ENCODE results near the gene SLC5A5. TPM values are rescaled to one million over a fixed set of nuclear protein-coding genes. Genes with fewer than 3 reads are reported as not detected.

SLC5A5 gene
- total and polyA plus RNA-seq, 2 of the 8 experiments (the other 6 are each of a cell fraction or from before 2014, with no cell fraction given): 1.5 to 1.8 TPM

DNA sequence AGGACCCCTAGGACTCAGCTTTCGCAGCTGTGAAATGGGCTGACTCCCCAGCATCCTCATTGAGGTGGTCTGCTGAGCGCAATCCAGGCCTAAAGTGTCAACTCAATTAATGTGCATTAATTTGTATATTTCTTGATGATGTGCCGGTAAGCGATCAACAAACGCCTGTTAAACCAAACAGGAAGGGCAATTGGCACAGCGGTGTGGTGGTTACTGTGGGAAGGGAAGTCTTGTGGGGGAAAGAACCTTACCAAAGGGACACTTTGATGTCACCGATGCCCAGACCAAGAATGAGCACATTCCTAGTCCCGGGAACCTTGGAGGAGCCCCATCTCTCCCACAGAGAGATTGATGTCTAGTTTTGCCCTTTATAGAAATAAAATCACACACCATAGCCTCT lies 25.6 kb upstream of the SLC5A5 start:
- no peak overlapping the region for H3K27ac ChIP-seq (ENCODE audit: low read depth, low read length)
- 88% methylated on average over 8 of the region's 8 CpGs; no CpG with 5 or more reads in 1 of the 2 experiments for WGBS, 2 experiments (ENCODE audit: extremely low coverage in 1 of 2, insufficient coverage in 1 of 2, insufficient read length in 1 of 2, insufficient replicate concordance in 2 of 2, low coverage in 1 of 2, low lambda C conversion rate in 2 of 2, missing lambda C conversion rate in 1 of 2)
- no peak overlapping the region for H4K5ac ChIP-seq (ENCODE audit: insufficient read length, low read depth, low read length)
- H3K23me2 ChIP-seq (ENCODE audit: low read depth, low read length): peaks cover 13% of the 10 kb centered on the region
- no peak overlapping the region for H3K4ac ChIP-seq (replicated peaks; ENCODE audit: insufficient read length, low read depth, low read length)
- H4K20me1 ChIP-seq (replicated peaks in 1 of 2; ENCODE audit: control insufficient read depth in 1 of 2, insufficient read depth in 2 of 2, low read length in 2 of 2): no peaks in the 10 kb centered on the region
- H3K4me2 ChIP-seq (ENCODE audit: insufficient read depth in 1 of 2, low read depth in 2 of 2, low read length in 2 of 2): no peak overlapping the region
- peaks cover 0 to 14% (median 4%) of the 10 kb centered on the region in 4 experiments; a peak in 5 of 7 replicates for H3K4me1 ChIP-seq (replicated peaks in 1 of 4; ENCODE audit: control insufficient read depth in 3 of 4, insufficient read depth in 4 of 4, low read length in 3 of 4)
- H2BK5ac ChIP-seq (ENCODE audit: low read depth, low read length): no peak overlapping the region
- FAIRE-seq (no peak), DNase-seq (ENCODE audit: low read depth in 1 of 2, low spot score in 2 of 2) (no peak)
- H3K18ac ChIP-seq (ENCODE audit: extremely low read depth, low read length): no peak overlapping the region
- no peak for TF ChIP-seq FOSL1 (IDR thresholded peaks at IDR 0.05; ENCODE audit: insufficient read depth, low read depth, low read length)
- no peak for TF ChIP-seq BCL11A (IDR thresholded peaks at IDR 0.05; ENCODE audit: low read depth in 2 of 2, low read length in 2 of 2)
- TF ChIP-seq GTF2F1 (IDR thresholded peaks at IDR 0.05; ENCODE audit: borderline replicate concordance, low read depth, low read length): no peak
- no peak for TF ChIP-seq ZNF274 (IDR thresholded peaks at IDR 0.05; ENCODE audit: borderline replicate concordance, extremely low read depth, low read length)
- TF ChIP-seq SP4 (IDR thresholded peaks at IDR 0.05; ENCODE audit: low read length): no peak
- no peak for TF ChIP-seq CBX5 (IDR thresholded peaks at IDR 0.05; ENCODE audit: low read depth, low read length)
- no peak for TF ChIP-seq USF2 (IDR thresholded peaks at IDR 0.05; ENCODE audit: low read length)
- no peak overlapping the region for H3K56ac ChIP-seq (replicated peaks; ENCODE audit: insufficient read length, low read depth, low read length)
- no peak overlapping the region for H4K91ac ChIP-seq (replicated peaks; ENCODE audit: insufficient read length, low read length)
- H2BK15ac ChIP-seq (ENCODE audit: low read length): no peak overlapping the region
- no peaks in the 10 kb centered on the region for H3K79me2 ChIP-seq (ENCODE audit: control insufficient read depth in 1 of 2, insufficient read depth in 2 of 2, low read length in 2 of 2)
- H2AFZ ChIP-seq (ENCODE audit: low read length): no peak overlapping the region
- H3K4me3 ChIP-seq (ENCODE audit: extremely low read depth in 1 of 4, insufficient read depth in 2 of 4, low read depth in 3 of 4, low read length in 4 of 4): no peak overlapping the region
- no peak overlapping the region for H2BK120ac ChIP-seq (replicated peaks; ENCODE audit: low read depth, low read length)
- CTCF ChIA-PET (ENCODE audit: partially characterized antibody): interaction anchor here (0.8 to 1.5 kb wide), 3 partner anchors 9 to 71 kb away, joined by 3 to 8 read pairs (median 5); no protein-coding TSS in a partner anchor
- no peak overlapping the region for H3K14ac ChIP-seq (ENCODE audit: insufficient read length)
- H3K23ac ChIP-seq (ENCODE audit: insufficient read length): no peak overlapping the region
- no peaks in the 10 kb centered on the region for H3K9me3 ChIP-seq (ENCODE audit: insufficient read depth in 2 of 2, low read depth in 1 of 2, low read length in 1 of 2)
- no peaks in the 10 kb centered on the region for H3K79me1 ChIP-seq (ENCODE audit: low read depth, low read length)
- no peaks in the 10 kb centered on the region for H3K36me3 ChIP-seq (ENCODE audit: control insufficient read depth in 2 of 4, insufficient read depth in 4 of 4, low read length in 3 of 4)
- no peak overlapping the region for H2BK12ac ChIP-seq (ENCODE audit: low read depth, low read length)
- H3K27me3 ChIP-seq (replicated peaks in 1 of 4; ENCODE audit: control insufficient read depth in 3 of 4, extremely low read depth in 1 of 4, insufficient read depth in 3 of 4, low read length in 3 of 4): peaks cover 0 to 11% (median 3%) of the 10 kb centered on the region in 4 experiments; a peak in 5 of 7 replicates
- H2BK20ac ChIP-seq (ENCODE audit: low read length): no peak overlapping the region
- no peak overlapping the region for H4K8ac ChIP-seq (ENCODE audit: extremely low read depth, insufficient read depth, low read length)
- H3K9ac ChIP-seq (replicated peaks in 1 of 4; ENCODE audit: extremely low read depth in 1 of 4, low read depth in 3 of 4, low read length in 3 of 4): no peak overlapping the region
- POLR2A ChIA-PET (ENCODE audit: partially characterized antibody): interaction anchor here (1.5 to 12.1 kb wide), 2 partner anchors 16 to 87 kb away, joined by 3 to 141 read pairs; partner anchors contain the start of genes CCDC124 and RPL18A
- no peak overlapping the region for H2AK5ac ChIP-seq (ENCODE audit: low read depth, low read length)
